K562 (cell line): ENCODE data around the gene TEP1. TPM values are rescaled to one million over a fixed set of nuclear protein-coding genes. Genes with fewer than 3 reads are reported as not detected.
A peak's percentile ranks its signal among the peaks of the same experiment; 100 is the strongest.

ENCODE experiments used
- BCL6 ChIP-seq: fragments of 250-450 bp; sonication (Bioruptor Pico); IDR thresholded peaks from 2 replicates; pipeline ENCODE4 v1.4.0; 2020
- ELF2 ChIP-seq: fragments of 250-450 bp; sonication (Bioruptor Pico); IDR thresholded peaks from 2 replicates; pipeline ENCODE4 v1.5.0; 2021; ENCODE audit warnings: mild to moderate bottlenecking
- FOSL1 ChIP-seq: fragments of 200-800 bp; sonication (Bioruptor generic); conservative IDR thresholded peaks from 2 replicates; pipeline ENCODE4 v1.6.1; 2016; ENCODE audit warnings: missing genetic modification characterization, missing compliant biosample characterization
- JUNB ChIP-seq: fragments of 450-650 bp; formaldehyde crosslinking; conservative IDR thresholded peaks from 2 replicates; pipeline ENCODE4 v1.4.0; 2020; ENCODE audit warnings: mild to moderate bottlenecking
- LEF1 ChIP-seq: fragments of 450-650 bp; IDR thresholded peaks from 2 replicates; pipeline ENCODE4 v1.6.1; 2016; ENCODE audit warnings: mild to moderate bottlenecking
- NRF1 ChIP-seq, 2 experiments: fragments of 450-650 bp; IDR thresholded peaks in 1 of 2; conservative IDR thresholded peaks in 1 of 2; 2 replicates each; pipeline ENCODE4 v1.6.1; 2014; ENCODE audit warnings: mild to moderate bottlenecking in 2 of 2
- SRSF3 ChIP-seq: fragments of 200-400 bp; formaldehyde crosslinking; IDR thresholded peaks from 2 replicates; pipeline ENCODE4 v1.6.1; 2016; ENCODE audit warnings: mild to moderate bottlenecking, low read length, moderate library complexity; ENCODE audit not compliant: insufficient read depth
- SUPT5H ChIP-seq: fragments of 450-650 bp; IDR thresholded peaks from 2 replicates; pipeline ENCODE4 v1.6.1; 2016
- XRCC3 ChIP-seq: fragments of 450-650 bp; IDR thresholded peaks from 2 replicates; pipeline ENCODE4 v1.6.1; 2017; ENCODE audit warnings: mild to moderate bottlenecking, moderate library complexity
- ZBED1 ChIP-seq: IDR thresholded peaks from 2 replicates; pipeline ENCODE4 v1.6.1; 2014
- ZNF282 ChIP-seq: sonication (generic); formaldehyde crosslinking; IDR thresholded peaks from 2 replicates; pipeline ENCODE4 v1.8.1; 2023; ENCODE audit warnings: missing genetic modification reagents
- polyA plus RNA-seq, 8 experiments: library from polyadenylated mRNA; depleted of rRNA in 4 of 8; stranded (reverse) in 5 of 8; unstranded in 3 of 8; fragments of >200 nt; fragmentation: Nextera tagmentation in 2 of 8; fragmentation: Illumina TruSeq in 1 of 8; extraction: Ambion mirVana in 2 of 8; extraction: Trizol in 1 of 8; gene quantifications; 2 replicates each; pipeline versions ENCODE4 v1.2.1 to v1.2.3, GENCODE V29; 2011 to 2014; ENCODE audit warnings: inconsistent platforms in 1 of 8, missing spikeins in 1 of 8
- total RNA-seq, 7 experiments: library from RNA; depleted of rRNA in 6 of 7; stranded (reverse); fragments of >200 nt in 6 of 7; fragmentation: Illumina TruSeq in 2 of 7; extraction: Trizol in 2 of 7; gene quantifications; 2 replicates each; pipeline versions ENCODE4 v1.2.1 to v1.2.3, GENCODE V29; 2011 to 2021; ENCODE audit warnings: low replicate concordance in 1 of 7
- TF ChIP-seq, protein P1 (sequence below): sonication (generic); formaldehyde crosslinking; IDR thresholded peaks from 2 replicates; pipeline ENCODE4 v1.8.0; 2023; ENCODE audit warnings: missing genetic modification reagents, mild to moderate bottlenecking, borderline replicate concordance
- TF ChIP-seq, protein P2 (sequence below): sonication (generic); formaldehyde crosslinking; IDR thresholded peaks from 2 replicates; pipeline ENCODE4 v1.8.1; 2022; ENCODE audit warnings: missing genetic modification reagents
- TF ChIP-seq, protein P3 (sequence below): sonication (generic); formaldehyde crosslinking; IDR thresholded peaks from 2 replicates; pipeline ENCODE4 v1.8.1; 2023; ENCODE audit warnings: mild to moderate bottlenecking, missing genetic modification reagents
- TF ChIP-seq, protein P4 (sequence below): sonication (generic); formaldehyde crosslinking; IDR thresholded peaks from 2 replicates; pipeline ENCODE4 v1.8.0; 2022; ENCODE audit warnings: mild to moderate bottlenecking, low read depth, missing genetic modification reagents
- TF ChIP-seq, protein P5 (sequence below): IDR thresholded peaks from 2 replicates; pipeline ENCODE4 v1.6.1; 2016; ENCODE audit warnings: missing genetic modification characterization, missing compliant biosample characterization

Gene TEP1
- total and polyA plus RNA-seq, 9 of the 15 experiments (the other 6 are each of a cell fraction or from before 2014, with no cell fraction given), result 1.0 to 12.2 (median 7.1) TPM

DNA sequence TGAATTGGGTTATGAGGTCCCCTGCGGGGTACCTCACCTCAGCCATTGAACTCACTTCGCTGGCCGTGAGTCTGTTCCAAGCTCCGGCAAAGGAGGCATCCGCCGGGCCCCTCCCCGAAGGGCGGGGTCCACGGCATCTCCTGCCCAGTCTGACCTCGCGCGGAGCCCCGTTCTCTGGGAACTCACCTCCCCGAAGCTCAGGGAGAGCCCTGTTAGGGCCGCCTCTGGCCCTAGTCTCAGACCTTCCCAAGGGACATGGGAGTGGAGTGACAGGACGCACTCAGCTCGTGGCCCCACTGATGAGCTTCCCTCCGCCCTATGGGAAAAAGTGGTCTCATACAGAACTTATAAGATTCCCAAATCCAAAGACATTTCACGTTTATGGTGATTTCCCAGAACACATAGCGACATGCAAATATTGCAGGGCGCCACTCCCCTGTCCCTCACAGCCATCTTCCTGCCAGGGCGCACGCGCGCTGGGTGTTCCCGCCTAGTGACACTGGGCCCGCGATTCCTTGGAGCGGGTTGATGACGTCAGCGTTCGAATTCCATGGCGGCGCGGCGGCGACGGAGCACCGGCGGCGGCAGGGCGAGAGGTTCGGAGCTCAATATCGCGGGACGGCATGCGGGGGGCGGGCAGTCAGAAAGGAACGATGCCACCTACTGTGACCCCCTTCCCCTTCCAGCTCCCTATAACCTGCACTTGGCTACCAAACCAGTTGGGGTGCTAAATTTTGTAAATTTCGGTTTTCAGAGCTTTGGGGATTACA is 70.0 kb downstream of the TEP1 start, which contains the start of gene PARP2 (continued):
- TF ChIP-seq, protein P1, sequence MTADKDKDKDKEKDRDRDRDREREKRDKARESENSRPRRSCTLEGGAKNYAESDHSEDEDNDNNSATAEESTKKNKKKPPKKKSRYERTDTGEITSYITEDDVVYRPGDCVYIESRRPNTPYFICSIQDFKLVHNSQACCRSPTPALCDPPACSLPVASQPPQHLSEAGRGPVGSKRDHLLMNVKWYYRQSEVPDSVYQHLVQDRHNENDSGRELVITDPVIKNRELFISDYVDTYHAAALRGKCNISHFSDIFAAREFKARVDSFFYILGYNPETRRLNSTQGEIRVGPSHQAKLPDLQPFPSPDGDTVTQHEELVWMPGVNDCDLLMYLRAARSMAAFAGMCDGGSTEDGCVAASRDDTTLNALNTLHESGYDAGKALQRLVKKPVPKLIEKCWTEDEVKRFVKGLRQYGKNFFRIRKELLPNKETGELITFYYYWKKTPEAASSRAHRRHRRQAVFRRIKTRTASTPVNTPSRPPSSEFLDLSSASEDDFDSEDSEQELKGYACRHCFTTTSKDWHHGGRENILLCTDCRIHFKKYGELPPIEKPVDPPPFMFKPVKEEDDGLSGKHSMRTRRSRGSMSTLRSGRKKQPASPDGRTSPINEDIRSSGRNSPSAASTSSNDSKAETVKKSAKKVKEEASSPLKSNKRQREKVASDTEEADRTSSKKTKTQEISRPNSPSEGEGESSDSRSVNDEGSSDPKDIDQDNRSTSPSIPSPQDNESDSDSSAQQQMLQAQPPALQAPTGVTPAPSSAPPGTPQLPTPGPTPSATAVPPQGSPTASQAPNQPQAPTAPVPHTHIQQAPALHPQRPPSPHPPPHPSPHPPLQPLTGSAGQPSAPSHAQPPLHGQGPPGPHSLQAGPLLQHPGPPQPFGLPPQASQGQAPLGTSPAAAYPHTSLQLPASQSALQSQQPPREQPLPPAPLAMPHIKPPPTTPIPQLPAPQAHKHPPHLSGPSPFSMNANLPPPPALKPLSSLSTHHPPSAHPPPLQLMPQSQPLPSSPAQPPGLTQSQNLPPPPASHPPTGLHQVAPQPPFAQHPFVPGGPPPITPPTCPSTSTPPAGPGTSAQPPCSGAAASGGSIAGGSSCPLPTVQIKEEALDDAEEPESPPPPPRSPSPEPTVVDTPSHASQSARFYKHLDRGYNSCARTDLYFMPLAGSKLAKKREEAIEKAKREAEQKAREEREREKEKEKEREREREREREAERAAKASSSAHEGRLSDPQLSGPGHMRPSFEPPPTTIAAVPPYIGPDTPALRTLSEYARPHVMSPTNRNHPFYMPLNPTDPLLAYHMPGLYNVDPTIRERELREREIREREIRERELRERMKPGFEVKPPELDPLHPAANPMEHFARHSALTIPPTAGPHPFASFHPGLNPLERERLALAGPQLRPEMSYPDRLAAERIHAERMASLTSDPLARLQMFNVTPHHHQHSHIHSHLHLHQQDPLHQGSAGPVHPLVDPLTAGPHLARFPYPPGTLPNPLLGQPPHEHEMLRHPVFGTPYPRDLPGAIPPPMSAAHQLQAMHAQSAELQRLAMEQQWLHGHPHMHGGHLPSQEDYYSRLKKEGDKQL, result no peak
- peak; percentile 27 for TF ChIP-seq FOSL1 (tag)
- no peak for TF ChIP-seq ELF2 (CRISPR knock-in tag)
- no peak for TF ChIP-seq LEF1
- TF ChIP-seq, protein P2, sequence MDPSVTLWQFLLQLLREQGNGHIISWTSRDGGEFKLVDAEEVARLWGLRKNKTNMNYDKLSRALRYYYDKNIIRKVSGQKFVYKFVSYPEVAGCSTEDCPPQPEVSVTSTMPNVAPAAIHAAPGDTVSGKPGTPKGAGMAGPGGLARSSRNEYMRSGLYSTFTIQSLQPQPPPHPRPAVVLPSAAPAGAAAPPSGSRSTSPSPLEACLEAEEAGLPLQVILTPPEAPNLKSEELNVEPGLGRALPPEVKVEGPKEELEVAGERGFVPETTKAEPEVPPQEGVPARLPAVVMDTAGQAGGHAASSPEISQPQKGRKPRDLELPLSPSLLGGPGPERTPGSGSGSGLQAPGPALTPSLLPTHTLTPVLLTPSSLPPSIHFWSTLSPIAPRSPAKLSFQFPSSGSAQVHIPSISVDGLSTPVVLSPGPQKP (CRISPR knock-in tag), result no peak
- no peak for TF ChIP-seq ZNF282 (CRISPR knock-in tag)
- TF ChIP-seq, protein P3, sequence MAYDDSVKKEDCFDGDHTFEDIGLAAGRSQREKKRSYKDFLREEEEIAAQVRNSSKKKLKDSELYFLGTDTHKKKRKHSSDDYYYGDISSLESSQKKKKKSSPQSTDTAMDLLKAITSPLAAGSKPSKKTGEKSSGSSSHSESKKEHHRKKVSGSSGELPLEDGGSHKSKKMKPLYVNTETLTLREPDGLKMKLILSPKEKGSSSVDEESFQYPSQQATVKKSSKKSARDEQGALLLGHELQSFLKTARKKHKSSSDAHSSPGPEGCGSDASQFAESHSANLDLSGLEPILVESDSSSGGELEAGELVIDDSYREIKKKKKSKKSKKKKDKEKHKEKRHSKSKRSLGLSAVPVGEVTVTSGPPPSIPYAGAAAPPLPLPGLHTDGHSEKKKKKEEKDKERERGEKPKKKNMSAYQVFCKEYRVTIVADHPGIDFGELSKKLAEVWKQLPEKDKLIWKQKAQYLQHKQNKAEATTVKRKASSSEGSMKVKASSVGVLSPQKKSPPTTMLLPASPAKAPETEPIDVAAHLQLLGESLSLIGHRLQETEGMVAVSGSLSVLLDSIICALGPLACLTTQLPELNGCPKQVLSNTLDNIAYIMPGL (CRISPR knock-in tag), result no peak
- TF ChIP-seq NRF1 (conservative IDR thresholded peaks at IDR 0.05 in 1 of 2, IDR thresholded peaks at IDR 0.05 in 1 of 2), result peak; percentile 94 to 96
- TF ChIP-seq, protein P4, sequence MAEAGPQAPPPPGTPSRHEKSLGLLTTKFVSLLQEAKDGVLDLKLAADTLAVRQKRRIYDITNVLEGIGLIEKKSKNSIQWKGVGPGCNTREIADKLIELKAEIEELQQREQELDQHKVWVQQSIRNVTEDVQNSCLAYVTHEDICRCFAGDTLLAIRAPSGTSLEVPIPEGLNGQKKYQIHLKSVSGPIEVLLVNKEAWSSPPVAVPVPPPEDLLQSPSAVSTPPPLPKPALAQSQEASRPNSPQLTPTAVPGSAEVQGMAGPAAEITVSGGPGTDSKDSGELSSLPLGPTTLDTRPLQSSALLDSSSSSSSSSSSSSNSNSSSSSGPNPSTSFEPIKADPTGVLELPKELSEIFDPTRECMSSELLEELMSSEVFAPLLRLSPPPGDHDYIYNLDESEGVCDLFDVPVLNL (CRISPR knock-in tag), result 0 out of 2 replicates have a peak, but pooled peaks have one; percentile 14
- TF ChIP-seq JUNB (CRISPR knock-in tag), result peak; percentile 94
- no peak for TF ChIP-seq BCL6 (CRISPR knock-in tag)
- TF ChIP-seq, protein P5, sequence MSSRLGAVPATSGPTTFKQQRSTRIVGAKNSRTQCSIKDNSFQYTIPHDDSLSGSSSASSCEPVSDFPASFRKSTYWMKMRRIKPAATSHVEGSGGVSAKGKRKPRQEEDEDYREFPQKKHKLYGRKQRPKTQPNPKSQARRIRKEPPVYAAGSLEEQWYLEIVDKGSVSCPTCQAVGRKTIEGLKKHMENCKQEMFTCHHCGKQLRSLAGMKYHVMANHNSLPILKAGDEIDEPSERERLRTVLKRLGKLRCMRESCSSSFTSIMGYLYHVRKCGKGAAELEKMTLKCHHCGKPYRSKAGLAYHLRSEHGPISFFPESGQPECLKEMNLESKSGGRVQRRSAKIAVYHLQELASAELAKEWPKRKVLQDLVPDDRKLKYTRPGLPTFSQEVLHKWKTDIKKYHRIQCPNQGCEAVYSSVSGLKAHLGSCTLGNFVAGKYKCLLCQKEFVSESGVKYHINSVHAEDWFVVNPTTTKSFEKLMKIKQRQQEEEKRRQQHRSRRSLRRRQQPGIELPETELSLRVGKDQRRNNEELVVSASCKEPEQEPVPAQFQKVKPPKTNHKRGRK, result no peak
- peak; percentile 83 for TF ChIP-seq ZBED1
- peak; percentile 51 for TF ChIP-seq SUPT5H
- no peak for TF ChIP-seq XRCC3
- TF ChIP-seq SRSF3, result no peak
